PFSK-1 (cell line): Measurements from ENCODE around the gene URB2.

Experiments used
- FOXP2 ChIP-seq: optimal IDR thresholded peaks from 2 replicates; pipeline ENCODE3; 2011; ENCODE audit warnings: borderline replicate concordance, control low read depth, inconsistent platforms; ENCODE audit not compliant: insufficient read depth; ENCODE audit errors: extremely low read length, extremely low read depth
- POLR2AphosphoS5 ChIP-seq: IDR thresholded peaks from 2 replicates; pipeline ENCODE4 v1.6.1; 2012; ENCODE audit warnings: low read depth, mild to moderate bottlenecking, control low read depth, low read length, moderate library complexity
- REST ChIP-seq, 2 experiments: IDR thresholded peaks; 2 replicates each; pipeline versions ENCODE4 v1.6.1 to v1.8.0; 2011 to 2012; ENCODE audit warnings: low read depth in 2 of 2, low read length in 2 of 2, control low read depth in 1 of 2, inconsistent platforms in 1 of 2, mild to moderate bottlenecking in 1 of 2, moderate library complexity in 1 of 2; ENCODE audit not compliant: insufficient read depth in 1 of 2
- SIN3A ChIP-seq: IDR thresholded peaks from 2 replicates; pipeline ENCODE4 v1.6.1; 2012; ENCODE audit warnings: mild to moderate bottlenecking, low read length, moderate library complexity, borderline replicate concordance; ENCODE audit not compliant: insufficient read depth
- TAF1 ChIP-seq: IDR thresholded peaks from 2 replicates; pipeline ENCODE4 v1.6.1; 2012; ENCODE audit warnings: low read length, control low read depth, borderline replicate concordance; ENCODE audit not compliant: insufficient read depth

The URB2 gene

GRCh38 chr1:229600229-229600628, 25.8 kb upstream of the URB2 start:
- TF ChIP-seq POLR2AphosphoS5 (no peak), SIN3A (no peak)

- no peak for TF ChIP-seq POLR2AphosphoS5
- TF ChIP-seq REST (IDR thresholded peaks at IDR 0.05; ENCODE audit: insufficient read depth in 1 of 2, low read depth in 2 of 2, low read length in 2 of 2), result no peak
- TF ChIP-seq FOXP2, result no peak
- no peak for TF ChIP-seq TAF1
- no peak for TF ChIP-seq SIN3A
Measured at GRCh38 chr1:229603371-229604005, 22.6 kb upstream of the URB2 start.

GRCh38 chr1:229607370-229607769, 18.7 kb upstream of the URB2 start:
- TF ChIP-seq POLR2AphosphoS5 (no peak), SIN3A (no peak)

- no peak for TF ChIP-seq REST (IDR thresholded peaks at IDR 0.05; ENCODE audit: insufficient read depth in 1 of 2, low read depth in 2 of 2, low read length in 2 of 2)
- no peak for TF ChIP-seq POLR2AphosphoS5
- TF ChIP-seq TAF1, result no peak
- TF ChIP-seq FOXP2, result no peak
- TF ChIP-seq SIN3A, result no peak
Measured at GRCh38 chr1:229608590-229608989, 17.5 kb upstream of the URB2 start.

GRCh38 chr1:229613938-229614337, 12.1 kb upstream of the URB2 start:
- TF ChIP-seq SIN3A (no peak), REST (IDR thresholded peaks at IDR 0.05; ENCODE audit: insufficient read depth in 1 of 2, low read depth in 2 of 2, low read length in 2 of 2) (no peak), TAF1 (no peak), POLR2AphosphoS5 (no peak)

- TF ChIP-seq SIN3A (no peak), FOXP2 (no peak)
Measured at GRCh38 chr1:229614701-229615100, 11.3 kb upstream of the URB2 start.

GRCh38 chr1:229617351-229618100, 8.5 kb upstream of the URB2 start:
- TF ChIP-seq TAF1 (no peak), REST (IDR thresholded peaks at IDR 0.05; ENCODE audit: insufficient read depth in 1 of 2, low read depth in 2 of 2, low read length in 2 of 2) (no peak), SIN3A (no peak), FOXP2 (no peak), POLR2AphosphoS5 (no peak)
